Breast epithelium (tissue), 3 donors: ENCODE data around the gene DRC3.

Experiments used
- POLR2A ChIP-seq: fragments of 450-650 bp; IDR thresholded peaks from one replicate; pipeline ENCODE4 v1.6.1; 2016; ENCODE audit warnings: antibody characterized with exemption, mild to moderate bottlenecking, moderate library complexity
- POLR2AphosphoS5 ChIP-seq, 3 donors: sonication (generic); formaldehyde crosslinking; IDR thresholded peaks; one replicate each; pipeline ENCODE4 v1.6.1; 2017; ENCODE audit warnings: antibody characterized with exemption in 3 of 3
- TF ChIP-seq, protein P1 (sequence below), 3 donors: fragments of 450-650 bp; IDR thresholded peaks; one replicate each; pipeline ENCODE4 v1.5.1; 2016 to 2017; ENCODE audit warnings: antibody characterized with exemption in 3 of 3, mild to moderate bottlenecking in 3 of 3, moderate library complexity in 3 of 3

DNA sequence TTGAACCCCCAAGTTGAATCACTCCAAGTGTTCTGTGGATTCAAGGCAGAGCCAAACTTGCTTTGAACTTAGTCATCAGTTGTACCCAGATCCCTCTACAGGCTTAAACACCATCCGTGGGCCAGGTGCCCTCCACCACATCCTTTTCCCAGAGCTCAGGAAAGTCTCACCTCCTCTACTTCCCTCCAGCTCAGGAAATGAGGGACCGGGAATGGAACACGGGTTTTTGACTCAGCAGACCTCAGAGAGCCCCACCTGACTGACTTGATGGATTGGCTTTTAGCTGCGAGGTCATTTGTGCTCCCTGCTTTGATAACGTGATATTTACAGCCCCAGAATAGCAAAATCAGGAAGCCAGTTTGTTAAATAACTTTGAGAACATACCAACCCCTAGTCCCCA is 86.6 kb downstream of the DRC3 start:
- TF ChIP-seq, protein P1, sequence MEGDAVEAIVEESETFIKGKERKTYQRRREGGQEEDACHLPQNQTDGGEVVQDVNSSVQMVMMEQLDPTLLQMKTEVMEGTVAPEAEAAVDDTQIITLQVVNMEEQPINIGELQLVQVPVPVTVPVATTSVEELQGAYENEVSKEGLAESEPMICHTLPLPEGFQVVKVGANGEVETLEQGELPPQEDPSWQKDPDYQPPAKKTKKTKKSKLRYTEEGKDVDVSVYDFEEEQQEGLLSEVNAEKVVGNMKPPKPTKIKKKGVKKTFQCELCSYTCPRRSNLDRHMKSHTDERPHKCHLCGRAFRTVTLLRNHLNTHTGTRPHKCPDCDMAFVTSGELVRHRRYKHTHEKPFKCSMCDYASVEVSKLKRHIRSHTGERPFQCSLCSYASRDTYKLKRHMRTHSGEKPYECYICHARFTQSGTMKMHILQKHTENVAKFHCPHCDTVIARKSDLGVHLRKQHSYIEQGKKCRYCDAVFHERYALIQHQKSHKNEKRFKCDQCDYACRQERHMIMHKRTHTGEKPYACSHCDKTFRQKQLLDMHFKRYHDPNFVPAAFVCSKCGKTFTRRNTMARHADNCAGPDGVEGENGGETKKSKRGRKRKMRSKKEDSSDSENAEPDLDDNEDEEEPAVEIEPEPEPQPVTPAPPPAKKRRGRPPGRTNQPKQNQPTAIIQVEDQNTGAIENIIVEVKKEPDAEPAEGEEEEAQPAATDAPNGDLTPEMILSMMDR (IDR thresholded peaks at IDR 0.05) = no peak
- TF ChIP-seq POLR2AphosphoS5 (IDR thresholded peaks at IDR 0.05) = no peak
- TF ChIP-seq POLR2A = no peak
